ENCODE results near the gene REM1.
A peak's percentile ranks its signal among the peaks of the same experiment; 100 is the strongest.
"Not testable (repeated sequence)": the region's sequence is repeated elsewhere in the genome, so short reads cannot be mapped to it uniquely, and the experiment has no call there.

The REM1 gene

DNA sequence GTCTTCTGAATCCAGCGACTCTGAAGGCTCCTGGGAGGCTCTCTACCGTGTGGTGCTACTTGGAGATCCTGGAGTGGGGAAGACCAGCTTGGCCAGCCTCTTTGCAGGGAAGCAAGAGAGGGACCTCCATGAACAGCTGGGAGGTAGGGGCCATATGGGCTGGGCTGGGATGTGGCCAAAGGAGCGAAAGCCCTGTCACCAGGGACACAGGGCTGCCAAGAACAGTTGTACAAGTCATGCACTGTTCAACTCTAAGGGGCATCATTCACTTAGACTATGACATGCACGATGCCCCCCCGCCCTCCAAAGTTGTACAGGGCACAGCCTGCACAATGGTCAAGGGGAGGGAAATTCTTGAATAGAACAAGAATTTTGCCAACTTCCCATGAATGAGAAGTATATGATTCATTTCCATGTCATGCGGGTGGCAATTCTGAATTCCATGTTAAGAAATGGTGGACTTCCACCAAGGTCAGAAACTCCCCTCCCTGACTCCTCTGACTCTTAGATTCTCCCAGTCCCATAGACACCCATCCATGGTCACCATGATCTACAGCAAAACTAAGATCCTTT lies 1.6 kb downstream of the REM1 start:
- DNase-seq (ENCODE audit: low read depth) = no peak
- H3K4me3 ChIP-seq (ENCODE audit: low read depth, low read length) = no peak overlapping the region

DNA sequence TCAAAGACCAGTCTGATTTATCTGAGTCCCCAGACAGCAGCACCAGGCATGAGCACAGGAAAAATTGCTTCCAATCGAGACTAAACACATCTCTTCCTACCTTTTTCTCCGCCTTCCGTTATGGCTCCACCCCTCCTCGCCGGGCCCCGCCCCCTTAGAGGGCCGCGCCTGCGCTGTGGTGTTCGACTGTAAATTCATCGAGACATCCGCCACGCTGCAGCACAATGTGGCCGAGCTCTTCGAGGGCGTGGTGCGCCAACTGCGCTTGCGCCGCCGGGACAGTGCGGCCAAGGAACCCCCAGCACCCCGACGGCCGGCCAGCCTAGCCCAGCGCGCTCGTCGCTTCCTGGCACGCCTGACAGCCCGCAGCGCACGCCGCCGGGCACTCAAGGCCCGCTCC lies 8.9 kb downstream of the REM1 start:
- DNase-seq (ENCODE audit: low read depth) = no peak
- H3K4me3 ChIP-seq (ENCODE audit: low read depth, low read length) = no peak overlapping the region

DNA sequence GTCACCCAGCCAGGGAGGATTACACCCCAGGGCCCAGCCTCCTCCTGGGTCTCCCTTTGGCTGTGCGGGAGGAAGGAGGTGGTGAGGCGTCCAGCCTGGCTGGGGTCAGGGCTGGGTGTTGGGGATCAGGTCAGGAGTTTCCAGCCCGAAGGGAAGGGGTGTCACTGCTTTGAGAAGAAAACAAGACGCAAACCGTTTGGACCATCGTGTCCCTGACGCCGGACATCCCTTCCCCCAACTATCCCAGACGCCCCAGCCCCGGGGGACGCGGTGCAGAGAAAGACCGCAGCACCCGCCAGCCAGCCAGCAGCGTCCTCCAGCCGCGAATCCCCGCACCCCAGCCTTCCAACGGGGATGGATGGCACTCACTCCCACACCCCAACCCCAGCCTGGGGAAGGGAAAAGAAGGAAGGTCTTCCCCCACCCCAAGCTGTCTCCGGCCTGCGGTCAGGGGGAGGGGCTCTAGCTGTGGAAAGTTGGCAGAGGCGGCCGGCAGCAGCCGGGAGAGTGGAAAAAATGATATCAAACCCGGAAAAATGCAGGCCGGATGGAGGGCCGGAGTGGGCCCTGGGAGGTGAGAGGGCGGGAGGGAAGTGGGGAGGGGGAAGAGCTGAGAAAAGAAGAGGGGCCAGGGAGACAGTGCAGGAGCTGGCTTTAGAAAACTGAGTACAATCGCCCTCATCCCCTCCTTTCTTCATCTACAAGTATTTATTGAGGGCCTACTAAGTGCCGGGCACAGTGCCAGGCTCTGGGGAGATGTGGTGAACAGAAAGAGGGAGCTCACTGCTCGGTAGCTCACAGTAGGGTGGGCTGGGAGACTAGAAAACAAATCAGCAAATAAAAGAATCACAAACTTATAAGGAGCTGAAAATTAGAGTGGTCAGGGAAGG lies 10.6 kb downstream of the REM1 start:
- no peak for DNase-seq (ENCODE audit: low read depth)
- peak overlapping the region; percentile 33 for H3K4me3 ChIP-seq (ENCODE audit: low read depth, low read length)

DNA sequence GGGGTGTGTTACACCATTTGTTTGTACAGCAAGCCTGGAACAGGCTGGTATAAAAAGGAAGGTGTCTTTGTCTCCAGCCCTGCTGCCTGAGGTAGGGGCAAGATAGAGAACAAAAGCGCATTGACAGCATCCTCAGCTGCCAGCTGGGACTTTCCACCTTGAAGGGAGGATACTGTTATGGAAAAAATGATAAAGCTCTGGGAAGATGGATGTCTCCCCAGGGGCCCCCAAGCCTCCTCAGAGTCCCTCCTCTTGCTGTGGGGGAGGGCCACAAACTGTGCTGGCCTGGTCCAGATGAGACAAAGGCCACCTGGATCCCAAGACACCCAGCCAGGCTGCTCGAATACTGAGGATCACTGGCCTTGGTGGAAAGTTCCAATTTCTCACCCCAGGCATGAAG lies 13.0 kb downstream of the REM1 start:
- no peak overlapping the region for H3K4me3 ChIP-seq (ENCODE audit: low read depth, low read length)
- no peak for DNase-seq (ENCODE audit: low read depth)

DNA sequence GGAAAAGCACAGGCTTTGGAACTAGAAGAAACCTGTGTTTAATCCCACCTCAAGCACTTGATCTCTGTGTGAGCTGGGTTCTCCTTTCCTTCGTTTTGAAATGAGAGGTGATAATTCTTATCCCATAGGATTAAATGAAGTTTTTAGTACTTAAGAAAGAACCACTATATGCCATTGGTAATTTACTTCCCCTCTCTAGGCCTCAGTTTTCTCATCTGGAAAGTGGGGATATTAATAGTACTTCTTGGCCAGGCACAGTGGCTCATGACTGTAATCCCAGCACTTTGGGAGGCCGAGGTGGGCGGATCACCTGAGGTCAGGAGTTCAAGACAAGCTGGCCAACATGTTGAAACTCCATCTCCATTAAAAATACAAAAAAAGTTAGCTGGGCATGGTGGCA lies 14.1 kb downstream of the REM1 start:
- no peak overlapping the region for H3K4me3 ChIP-seq (ENCODE audit: low read depth, low read length)
- DNase-seq (ENCODE audit: low read depth) = no peak

DNA sequence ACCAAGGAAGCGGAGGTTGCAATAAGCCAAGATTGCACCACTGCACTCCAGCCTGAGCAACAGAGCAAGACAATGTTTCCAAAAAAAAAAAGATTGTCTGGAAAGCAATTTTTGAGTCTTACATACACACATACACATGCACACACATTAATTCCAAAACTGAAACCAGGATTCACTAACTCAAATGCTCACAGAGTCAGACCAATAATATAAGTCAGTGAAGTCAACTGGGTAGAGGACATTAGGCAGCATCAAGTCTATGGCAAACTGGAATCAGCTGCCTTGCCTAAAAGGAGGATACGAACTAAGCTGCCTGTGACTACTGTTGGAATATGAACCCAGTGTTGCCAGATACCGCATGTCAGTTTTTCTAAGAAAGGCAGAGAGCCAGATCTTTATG lies 15.7 kb downstream of the REM1 start:
- no peak for DNase-seq (ENCODE audit: low read depth)
- H3K4me3 ChIP-seq (ENCODE audit: low read depth, low read length) = no peak overlapping the region

DNA sequence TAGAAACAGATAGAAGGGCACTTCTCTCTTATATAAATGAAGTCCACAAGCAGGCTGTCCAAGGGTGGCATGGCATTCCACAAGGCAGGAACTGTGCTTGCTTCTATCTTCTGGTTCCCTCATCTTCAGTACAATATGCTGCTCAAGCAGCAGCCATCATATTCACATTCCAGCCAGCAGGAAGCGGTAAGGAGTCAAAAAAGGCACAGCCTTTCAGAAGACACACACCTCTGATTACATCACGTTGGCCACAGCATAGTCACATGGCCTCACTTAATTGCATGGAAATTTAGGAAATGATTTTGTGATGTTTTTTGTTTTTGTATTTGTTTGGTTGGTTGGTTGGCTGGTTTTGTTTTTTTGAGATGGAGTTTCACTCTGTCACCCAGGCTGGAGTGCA lies 19.0 kb downstream of the REM1 start:
- no peak overlapping the region for H3K4me3 ChIP-seq (ENCODE audit: low read depth, low read length)
- no peak for DNase-seq (ENCODE audit: low read depth)

DNA sequence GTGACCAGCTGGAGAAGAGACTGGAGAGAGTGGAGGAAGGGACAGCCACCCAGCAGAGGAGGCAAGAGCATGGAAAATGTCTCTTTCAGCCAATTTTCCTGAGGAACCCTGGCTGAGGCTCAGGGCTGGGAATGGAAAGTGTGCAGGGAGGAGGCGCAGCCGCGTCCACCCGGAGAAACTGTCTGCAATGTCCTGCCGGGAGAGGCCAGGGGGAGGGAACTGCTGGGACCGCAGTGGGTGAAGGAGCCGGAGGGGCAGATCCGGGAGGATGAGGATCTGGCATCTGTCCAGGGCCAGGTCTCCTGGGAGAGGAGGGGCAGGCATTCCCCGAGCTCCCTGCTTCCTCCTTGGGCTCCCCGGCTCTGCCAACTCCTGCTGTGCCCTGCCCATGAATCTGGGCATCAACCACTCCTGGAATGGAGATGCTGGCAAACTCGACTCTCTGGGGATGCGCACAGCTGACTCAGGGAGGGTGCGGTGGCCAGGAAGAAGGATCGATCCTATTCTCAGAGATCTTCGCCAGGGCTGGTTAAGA lies 21.7 kb downstream of the REM1 start:
- DNase-seq (ENCODE audit: low read depth) = no peak

DNA sequence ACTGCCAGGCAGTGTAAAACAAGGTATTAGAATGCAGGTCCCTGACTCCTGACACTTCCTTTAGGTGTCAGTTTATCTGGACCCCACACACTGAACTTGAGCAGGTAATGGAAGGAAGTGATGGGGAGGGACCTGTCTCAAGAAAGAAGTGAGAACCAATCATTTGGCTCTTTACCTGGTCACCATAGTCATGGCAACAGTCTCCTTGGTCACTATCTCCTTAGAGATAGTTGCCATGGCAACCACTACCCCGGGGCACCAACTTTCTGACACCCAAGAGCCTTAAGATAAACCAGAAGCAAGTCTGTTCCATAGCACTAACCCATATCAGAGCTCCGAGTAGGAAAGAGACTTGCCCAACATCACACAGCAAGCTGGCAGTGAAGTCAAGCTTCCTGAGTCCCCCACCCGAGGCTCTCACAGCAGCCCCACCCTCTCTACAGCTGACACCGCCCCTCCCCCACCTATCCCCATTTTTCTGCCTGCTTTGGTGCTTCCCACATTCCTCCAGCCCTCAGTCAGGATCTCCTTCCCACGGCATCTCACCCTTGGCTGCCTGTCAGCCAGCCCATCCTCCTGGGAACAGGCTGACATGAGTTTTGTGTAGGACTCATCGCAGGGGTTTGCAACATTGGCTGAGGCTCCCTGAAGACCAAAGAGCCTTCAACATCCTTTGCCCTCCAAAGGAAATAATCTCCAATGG lies 22.9 kb downstream of the REM1 start:
- DNase-seq (ENCODE audit: low read depth) = peak; percentile 43
- no peak overlapping the region for H3K4me3 ChIP-seq (ENCODE audit: low read depth, low read length)

More for the DNA sequence above, 21.7 kb downstream of the REM1 start:
- no peak overlapping the region for H3K4me3 ChIP-seq (ENCODE audit: low read depth, low read length)

DNA sequence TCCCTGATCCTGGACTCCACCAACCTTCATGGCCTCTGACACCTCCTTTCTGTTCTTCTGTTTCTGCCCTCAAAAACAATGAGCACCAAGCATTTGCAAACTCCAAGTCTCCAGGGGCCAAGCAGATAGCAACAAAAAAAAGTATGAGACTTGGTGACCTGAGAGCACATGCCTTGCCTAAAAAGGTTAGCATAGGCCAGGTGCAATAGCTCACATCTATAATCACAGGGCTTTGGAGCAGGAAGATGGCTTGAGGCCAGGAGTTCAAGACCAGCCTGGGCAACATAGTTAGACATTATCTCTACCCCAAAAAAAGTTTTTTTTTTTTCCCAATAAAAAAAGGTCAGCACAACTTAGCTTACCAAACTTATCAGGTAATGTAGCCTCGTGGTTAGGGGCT lies 25.4 kb downstream of the REM1 start:
- DNase-seq (ENCODE audit: low read depth) = no peak
- H3K4me3 ChIP-seq (ENCODE audit: low read depth, low read length) = no peak overlapping the region

DNA sequence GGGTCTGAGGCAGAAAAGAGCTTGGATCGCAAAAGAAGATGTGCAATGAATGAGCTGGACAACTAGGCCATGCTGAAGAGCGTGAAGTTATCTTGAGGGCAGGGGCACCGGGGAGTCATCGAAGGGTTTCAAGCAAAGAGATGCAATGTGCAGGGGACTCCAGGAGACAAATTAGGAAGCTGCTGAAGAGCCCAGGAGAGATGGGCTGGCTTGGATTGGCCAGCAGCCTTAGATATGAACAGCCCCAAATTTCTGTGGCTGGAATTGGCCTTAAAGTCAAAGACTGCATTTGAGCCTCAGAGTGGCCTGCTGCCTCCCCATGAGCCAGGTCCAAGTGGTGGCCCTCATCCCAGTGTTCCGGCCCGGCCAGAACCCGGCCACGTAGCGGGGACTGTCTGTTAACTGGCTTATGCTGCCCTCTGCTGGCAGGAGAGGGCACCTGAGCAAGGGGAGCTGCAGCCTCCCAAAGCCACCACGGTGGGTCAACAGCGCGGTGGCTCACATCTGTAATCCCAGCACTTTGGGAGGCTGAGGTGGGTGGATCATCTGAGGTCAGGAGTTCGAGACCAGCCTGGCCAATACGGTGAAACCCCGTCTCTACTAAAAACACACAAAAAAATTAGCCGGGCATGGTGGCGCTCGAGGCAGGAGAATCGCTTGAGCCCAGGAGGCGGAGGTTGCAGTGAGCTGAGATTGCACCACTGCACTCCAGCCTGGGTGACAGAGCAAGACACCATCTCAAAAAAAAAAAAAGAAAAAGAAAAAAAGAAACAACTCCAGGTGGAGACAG lies 28.0 kb downstream of the REM1 start:
- H3K4me3 ChIP-seq (ENCODE audit: low read depth, low read length); DNase-seq (ENCODE audit: low read depth): not testable (repeated sequence)

DNA sequence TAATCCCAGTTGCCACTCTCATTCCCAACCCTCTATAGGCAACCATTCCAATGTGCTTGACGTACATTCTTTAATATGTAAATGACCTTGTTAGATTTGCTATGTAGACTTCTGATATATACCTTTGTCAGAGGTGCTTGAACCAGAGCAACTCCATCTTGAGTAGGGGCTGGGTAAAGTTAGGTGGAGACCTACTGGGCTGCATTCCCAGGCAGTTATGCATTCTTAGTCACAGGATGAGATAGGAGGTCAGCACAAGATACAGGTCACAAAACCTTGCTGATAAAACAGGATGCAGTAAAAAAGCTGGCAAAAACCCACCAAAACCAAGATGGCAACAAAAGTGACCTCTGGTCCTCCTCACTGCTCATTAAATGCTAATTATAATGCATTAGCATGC lies 30.8 kb downstream of the REM1 start:
- H3K4me3 ChIP-seq (ENCODE audit: low read depth, low read length) = no peak overlapping the region
- no peak for DNase-seq (ENCODE audit: low read depth)

DNA sequence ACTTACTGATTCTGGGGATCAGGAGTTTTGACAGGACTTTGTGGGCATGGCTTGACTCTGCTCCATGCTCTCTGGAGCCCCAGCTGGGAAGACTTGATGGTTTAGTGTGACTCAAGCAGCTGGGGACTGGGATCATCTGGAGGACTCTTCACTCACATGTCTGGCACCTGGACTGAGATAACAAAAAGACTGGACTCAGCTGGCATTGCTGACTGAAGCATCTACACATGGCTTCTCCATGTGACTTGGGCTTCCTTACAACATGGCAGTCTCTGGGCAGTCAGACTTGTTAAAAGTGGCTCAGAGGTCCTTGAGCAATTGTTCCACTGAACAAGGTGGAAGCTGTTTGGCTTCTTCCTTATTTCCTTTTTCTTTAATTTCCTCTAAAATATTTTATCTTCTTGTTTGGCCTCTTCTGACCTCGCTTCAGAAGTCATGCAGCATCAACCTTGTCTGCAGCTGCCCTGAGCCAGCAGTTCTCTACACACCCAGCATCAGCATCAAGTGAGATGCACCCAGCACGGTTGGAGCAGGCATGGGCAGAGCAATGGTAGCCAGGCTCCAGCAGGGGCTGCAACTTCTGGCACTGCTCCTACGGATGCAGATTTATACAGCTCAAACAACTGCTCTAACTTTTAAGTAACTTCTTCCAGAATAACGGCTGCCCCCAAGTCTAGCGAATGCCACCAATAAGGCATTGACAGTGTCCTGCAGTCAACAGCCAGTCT lies 33.6 kb downstream of the REM1 start:
- DNase-seq (ENCODE audit: low read depth) = no peak
- H3K4me3 ChIP-seq (ENCODE audit: low read depth, low read length) = no peak overlapping the region

DNA sequence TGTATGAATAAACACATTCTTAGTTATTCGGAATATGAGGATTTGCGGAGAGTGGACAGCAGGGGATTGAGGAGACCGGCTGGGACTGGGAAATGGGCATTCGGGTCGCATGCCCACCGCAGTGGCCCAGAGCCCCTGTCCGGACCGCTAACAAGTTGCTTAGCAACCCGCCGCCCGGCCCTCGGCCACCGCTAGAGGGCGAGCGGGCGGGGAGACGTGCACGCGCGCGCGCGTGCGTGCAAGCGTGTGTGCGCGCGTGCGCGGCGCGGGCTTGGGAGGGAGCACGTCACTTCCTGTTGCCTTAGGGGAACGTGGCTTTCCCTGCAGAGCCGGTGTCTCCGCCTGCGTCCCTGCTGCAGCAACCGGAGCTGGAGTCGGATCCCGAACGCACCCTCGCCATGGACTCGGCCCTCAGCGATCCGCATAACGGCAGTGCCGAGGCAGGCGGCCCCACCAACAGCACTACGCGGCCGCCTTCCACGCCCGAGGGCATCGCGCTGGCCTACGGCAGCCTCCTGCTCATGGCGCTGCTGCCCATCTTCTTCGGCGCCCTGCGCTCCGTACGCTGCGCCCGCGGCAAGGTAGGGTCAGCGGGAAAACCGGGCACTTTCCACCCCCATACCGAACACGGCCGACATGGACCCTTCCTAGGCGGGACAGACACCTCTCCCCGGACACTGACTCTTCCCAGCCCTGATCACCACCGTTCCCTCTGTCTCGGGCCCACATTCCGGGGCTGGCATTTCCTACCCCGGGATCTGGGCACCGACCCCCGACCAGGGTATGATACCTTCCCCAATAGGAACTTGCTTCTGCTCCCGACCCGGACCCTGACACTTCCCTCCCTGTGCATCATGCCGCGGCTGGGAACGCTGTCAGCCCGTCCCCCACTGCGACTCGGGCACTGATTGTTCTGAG lies 39.3 kb downstream of the REM1 start, which contains the start of gene HM13:
Gene HM13 (plus strand): TSS at position 289 of the 918 bp plus-strand sequence. CDS start 110 bp downstream, at position 399.
- H3K4me3 ChIP-seq (ENCODE audit: low read depth, low read length) = peak within 1 kb of the TSS; percentile 97
- peak; percentile 82 for DNase-seq (ENCODE audit: low read depth)

DNA sequence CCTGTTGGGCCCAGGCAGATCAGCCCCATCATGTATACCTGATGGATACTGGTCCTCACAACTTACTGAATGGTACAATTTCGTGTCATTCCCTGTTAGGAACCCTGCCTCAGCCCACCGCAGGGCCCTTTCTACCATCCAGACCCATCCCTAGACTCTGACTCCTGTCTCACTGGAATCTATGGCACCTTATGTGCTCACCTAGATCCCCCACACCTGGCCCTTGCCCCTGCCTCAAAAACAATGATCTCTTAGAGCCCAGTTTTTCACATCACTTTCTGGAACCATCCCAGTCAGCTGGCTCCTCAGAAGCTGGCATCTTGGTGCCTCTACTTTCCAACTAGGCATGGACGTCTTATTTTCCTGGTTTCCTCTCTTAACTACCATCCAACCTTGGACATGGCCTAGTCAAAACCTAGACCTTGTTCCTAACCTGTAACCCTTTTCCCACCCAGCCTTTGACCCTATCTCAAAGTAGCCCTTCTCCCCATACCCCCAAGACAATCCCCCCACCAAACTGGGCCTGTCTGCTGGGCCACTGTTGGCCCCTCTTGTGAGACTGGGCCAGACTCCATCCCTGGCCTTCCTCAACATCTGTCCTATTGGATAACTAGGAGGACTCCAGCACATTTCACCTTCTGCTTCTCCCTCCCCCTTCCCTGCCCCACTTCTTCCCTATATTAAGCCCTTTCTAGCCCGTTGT lies 40.1 kb downstream of the REM1 start:
- DNase-seq (ENCODE audit: low read depth) = no peak
- peak overlapping the region; percentile 97 for H3K4me3 ChIP-seq (ENCODE audit: low read depth, low read length)

DNA sequence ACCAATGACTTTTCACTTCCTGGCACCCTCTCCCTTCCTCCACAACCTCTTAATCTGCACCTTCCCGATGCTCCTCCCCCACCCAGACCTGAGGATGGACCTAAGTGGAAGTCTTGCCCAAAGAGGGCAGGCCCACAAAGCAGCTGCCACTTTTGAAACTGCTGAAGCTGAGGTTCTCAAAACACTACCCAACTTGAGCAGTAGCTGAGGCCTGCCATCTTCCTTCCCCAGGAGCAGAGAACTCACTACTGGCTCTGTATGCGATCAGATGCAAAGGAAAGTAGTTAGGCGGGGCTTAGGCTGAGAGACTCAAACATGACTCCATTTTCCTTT lies 40.7 kb downstream of the REM1 start:
- DNase-seq (ENCODE audit: low read depth) = no peak
- H3K4me3 ChIP-seq (ENCODE audit: low read depth, low read length) = peak overlapping the region; percentile 97

DNA sequence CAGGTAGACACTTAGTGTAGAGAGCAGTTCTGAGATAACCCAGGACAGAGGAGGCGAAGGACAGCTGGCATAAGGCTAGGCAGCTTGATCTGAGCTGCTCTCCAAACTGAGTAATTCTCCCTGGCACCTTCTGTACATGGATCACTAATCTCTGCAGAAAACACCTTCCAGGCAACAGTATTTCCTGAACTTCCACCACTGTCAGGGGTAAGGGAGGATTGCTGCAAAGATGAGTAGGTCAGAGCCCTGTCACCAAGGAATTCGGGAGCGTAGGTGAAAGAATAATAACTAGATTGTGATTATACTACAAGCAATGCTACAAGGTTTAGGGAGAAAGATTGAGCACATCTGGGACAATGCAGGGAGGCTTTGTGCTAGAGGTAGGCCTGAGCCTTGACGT lies 41.1 kb downstream of the REM1 start:
- peak overlapping the region; percentile 97 for H3K4me3 ChIP-seq (ENCODE audit: low read depth, low read length)
- no peak for DNase-seq (ENCODE audit: low read depth)

All from skeletal muscle cell (primary cell).